Glutamatergic neuron (in vitro differentiated cells): ENCODE data around the gene ALDH1A2. TPM values are rescaled to one million over a fixed set of nuclear protein-coding genes. Genes with fewer than 3 reads are reported as not detected.

Experiments
- DNase-seq: peaks from one replicate; pipeline ENCODE4 v3.0.0; 2022
- H3K27ac Mint-ChIP-seq: one replicate; pipeline ENCODE4 v1.8.0; 2020; ENCODE audit warnings: mild to moderate bottlenecking, mixed read lengths, inconsistent platforms; ENCODE audit not compliant: unreplicated experiment
- H3K27me3 Mint-ChIP-seq: one replicate; pipeline ENCODE4 v1.8.0; 2020; ENCODE audit warnings: mild to moderate bottlenecking, moderate library complexity, mixed read lengths, inconsistent platforms; ENCODE audit not compliant: unreplicated experiment
- H3K36me3 Mint-ChIP-seq: one replicate; pipeline ENCODE4 v1.8.0; 2020; ENCODE audit warnings: mild to moderate bottlenecking, mixed read lengths, inconsistent platforms; ENCODE audit not compliant: unreplicated experiment
- H3K4me1 Mint-ChIP-seq: one replicate; pipeline ENCODE4 v1.8.0; 2020; ENCODE audit warnings: mild to moderate bottlenecking, low read depth, mixed read lengths, inconsistent platforms; ENCODE audit not compliant: unreplicated experiment
- H3K4me3 Mint-ChIP-seq: one replicate; pipeline ENCODE4 v1.8.0; 2020; ENCODE audit warnings: mild to moderate bottlenecking, mixed read lengths, inconsistent platforms; ENCODE audit not compliant: unreplicated experiment
- H3K9me3 Mint-ChIP-seq: one replicate; pipeline ENCODE4 v1.8.0; 2020; ENCODE audit warnings: mild to moderate bottlenecking, moderate library complexity, mixed read lengths, inconsistent platforms; ENCODE audit not compliant: unreplicated experiment
- total RNA-seq: library from RNA; stranded (reverse); fragmentation: NEBNext Ultra II Directional; extraction: Animal tissue kit (Norgen Biotek cat#: 25700); gene quantifications from one replicate; pipeline ENCODE4 v1.2.1, GENCODE V29; 2021; ENCODE audit not compliant: unreplicated experiment
- TF ChIP-seq, protein P1 (sequence below): fragments of 200-600 bp; sonication (generic); IDR thresholded peaks from one replicate; pipeline ENCODE4 v1.5.0; 2021; ENCODE audit not compliant: partially characterized antibody, unreplicated experiment

The ALDH1A2 gene
- total RNA-seq, 1 donor from 2014 or later: not detected

DNA sequence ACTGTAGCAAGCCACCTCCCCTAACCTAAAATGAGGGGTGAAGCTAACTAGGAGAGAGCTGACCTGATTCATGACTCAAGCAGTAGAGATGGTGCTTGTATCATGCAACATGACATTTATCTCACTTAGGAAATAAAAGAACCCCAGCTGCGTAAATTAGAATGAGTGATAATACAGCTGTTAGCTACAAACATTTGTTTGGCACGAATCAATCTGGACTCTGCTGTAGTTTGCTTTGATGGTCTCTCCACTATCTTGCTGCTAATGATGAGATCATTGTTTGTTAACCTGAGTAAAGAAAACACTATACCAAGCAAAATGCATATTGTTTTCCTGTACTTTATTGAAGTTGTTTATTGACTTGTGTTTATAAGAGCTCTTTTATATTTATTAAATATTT is 92.6 kb downstream of the ALDH1A2 start:
- TF ChIP-seq, protein P1, sequence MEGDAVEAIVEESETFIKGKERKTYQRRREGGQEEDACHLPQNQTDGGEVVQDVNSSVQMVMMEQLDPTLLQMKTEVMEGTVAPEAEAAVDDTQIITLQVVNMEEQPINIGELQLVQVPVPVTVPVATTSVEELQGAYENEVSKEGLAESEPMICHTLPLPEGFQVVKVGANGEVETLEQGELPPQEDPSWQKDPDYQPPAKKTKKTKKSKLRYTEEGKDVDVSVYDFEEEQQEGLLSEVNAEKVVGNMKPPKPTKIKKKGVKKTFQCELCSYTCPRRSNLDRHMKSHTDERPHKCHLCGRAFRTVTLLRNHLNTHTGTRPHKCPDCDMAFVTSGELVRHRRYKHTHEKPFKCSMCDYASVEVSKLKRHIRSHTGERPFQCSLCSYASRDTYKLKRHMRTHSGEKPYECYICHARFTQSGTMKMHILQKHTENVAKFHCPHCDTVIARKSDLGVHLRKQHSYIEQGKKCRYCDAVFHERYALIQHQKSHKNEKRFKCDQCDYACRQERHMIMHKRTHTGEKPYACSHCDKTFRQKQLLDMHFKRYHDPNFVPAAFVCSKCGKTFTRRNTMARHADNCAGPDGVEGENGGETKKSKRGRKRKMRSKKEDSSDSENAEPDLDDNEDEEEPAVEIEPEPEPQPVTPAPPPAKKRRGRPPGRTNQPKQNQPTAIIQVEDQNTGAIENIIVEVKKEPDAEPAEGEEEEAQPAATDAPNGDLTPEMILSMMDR: no peak

DNA sequence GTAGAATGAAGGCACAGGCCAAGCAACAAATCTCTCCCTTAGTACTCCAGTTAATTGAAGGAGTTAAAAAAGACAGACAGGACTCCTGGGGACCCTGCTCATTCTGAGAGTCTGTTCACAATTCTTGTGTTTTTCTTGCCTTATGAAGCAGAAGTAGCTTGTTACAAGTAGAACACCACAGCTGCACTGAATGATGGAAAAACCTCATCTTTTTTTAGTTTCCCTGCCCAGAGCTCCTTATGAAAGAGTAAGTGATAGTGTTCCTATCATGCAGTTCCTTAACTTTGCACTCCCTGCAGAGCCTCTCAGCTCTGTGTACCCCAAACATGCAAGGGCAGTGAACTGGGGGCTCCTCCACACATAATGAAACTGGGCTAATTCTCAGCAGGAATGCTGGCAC is 95.5 kb downstream of the ALDH1A2 start:
- no peak for DNase-seq
- no peaks in the 10 kb centered on the region for H3K9me3 Mint-ChIP-seq
- no peak overlapping the region for H3K27ac Mint-ChIP-seq
- TF ChIP-seq, protein P1: no peak
- H3K4me3 Mint-ChIP-seq: no peak overlapping the region
- H3K36me3 Mint-ChIP-seq: no peaks in the 10 kb centered on the region
- no peaks in the 10 kb centered on the region for H3K27me3 Mint-ChIP-seq
- peaks cover 11% of the 10 kb centered on the region for H3K4me1 Mint-ChIP-seq

More for the DNA sequence above, 92.6 kb downstream of the ALDH1A2 start:
- Mint-ChIP-seq H3K9me3 (peaks cover 2% of the 10 kb centered on the region), H3K27ac (no peak overlapping the region), H3K4me1 (peaks cover 5% of the 10 kb centered on the region), H3K4me3 (no peak overlapping the region), H3K36me3 (peaks cover 4% of the 10 kb centered on the region), H3K27me3 (no peaks in the 10 kb centered on the region)
- no peak for DNase-seq

DNA sequence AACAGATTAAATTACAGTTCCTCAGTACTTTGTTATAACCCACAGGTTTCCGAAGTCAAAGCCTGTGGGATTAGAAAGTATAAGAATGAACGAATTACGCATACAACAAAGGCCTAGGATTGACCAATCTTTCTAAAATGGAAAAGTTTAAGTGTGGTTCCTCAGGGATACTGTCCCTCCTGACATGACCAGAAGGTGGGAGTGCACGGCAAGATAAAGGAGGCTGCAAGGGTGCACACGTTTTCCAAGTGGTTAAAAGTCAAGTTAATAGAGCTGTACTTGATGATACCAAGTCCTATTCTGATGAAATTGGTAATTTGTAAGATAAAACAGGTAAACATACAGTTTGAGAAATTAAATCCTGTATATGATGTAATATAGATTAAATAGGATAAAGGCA is 96.2 kb downstream of the ALDH1A2 start:
- DNase-seq: no peak
- Mint-ChIP-seq H3K9me3 (no peaks in the 10 kb centered on the region), H3K36me3 (no peaks in the 10 kb centered on the region), H3K27me3 (no peaks in the 10 kb centered on the region), H3K4me3 (no peak overlapping the region), H3K4me1 (peaks cover 11% of the 10 kb centered on the region), H3K27ac (no peak overlapping the region)
- TF ChIP-seq, protein P1: no peak

DNA sequence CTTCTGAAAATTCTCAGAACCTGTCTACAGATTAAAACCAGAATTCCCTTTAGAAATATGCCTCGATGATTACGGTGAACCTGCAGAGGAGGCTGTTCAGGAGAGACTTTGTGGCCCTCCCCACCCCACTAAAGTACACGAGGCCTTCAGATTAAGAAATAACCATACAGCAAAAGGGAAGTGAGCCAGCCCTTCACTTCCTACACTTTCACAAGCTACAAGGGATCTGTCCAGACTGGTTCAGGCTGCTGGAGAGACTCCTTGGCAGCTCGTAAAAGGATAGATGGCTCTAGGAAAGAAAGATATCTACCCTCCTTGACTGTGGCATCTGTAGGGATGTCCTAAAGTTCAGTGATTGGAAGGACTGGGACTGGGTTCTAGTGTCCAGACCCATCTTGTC is 102.6 kb downstream of the ALDH1A2 start:
- Mint-ChIP-seq H3K36me3 (no peaks in the 10 kb centered on the region), H3K27ac (no peak overlapping the region), H3K4me3 (no peak overlapping the region), H3K27me3 (no peaks in the 10 kb centered on the region), H3K4me1 (peaks cover 13% of the 10 kb centered on the region), H3K9me3 (no peaks in the 10 kb centered on the region)
- TF ChIP-seq, protein P1: no peak
- no peak for DNase-seq

DNA sequence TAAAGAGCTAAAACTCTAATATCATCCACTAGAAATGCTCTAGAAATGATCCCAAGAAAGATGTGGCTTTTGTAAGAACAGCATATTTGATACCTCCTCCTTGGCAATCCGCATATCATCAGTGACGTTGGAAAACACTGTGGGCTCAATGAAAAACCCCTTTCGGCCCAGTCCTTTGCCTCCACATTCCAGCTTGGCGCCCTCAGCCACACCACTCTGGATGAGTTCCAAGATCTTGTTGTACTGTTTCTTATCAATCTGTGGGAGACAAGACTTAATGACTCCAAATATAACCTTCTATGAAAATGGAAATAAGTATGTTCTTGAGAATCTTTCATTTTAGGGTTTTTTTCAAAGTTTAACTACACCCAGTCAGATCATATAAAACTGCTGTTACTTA is 103.6 kb downstream of the ALDH1A2 start:
- TF ChIP-seq, protein P1: no peak
- no peak overlapping the region for H3K4me3 Mint-ChIP-seq

More for the DNA sequence above, 103.6 kb downstream of the ALDH1A2 start:
- Mint-ChIP-seq H3K9me3 (no peaks in the 10 kb centered on the region), H3K4me1 (peaks cover 11% of the 10 kb centered on the region), H3K36me3 (no peaks in the 10 kb centered on the region), H3K27ac (no peak overlapping the region), H3K27me3 (no peaks in the 10 kb centered on the region)
- DNase-seq: no peak
